WTC11 (cell line): Measurements from ENCODE around the gene SGMS1. TPM values are rescaled to one million over a fixed set of nuclear protein-coding genes. Genes with fewer than 3 reads are reported as not detected.
A peak's percentile ranks its signal among the peaks of the same experiment; 100 is the strongest.

Experiments
- ATAC-seq: fragments of 200-7000 bp; cut with Tn5 transposase; 2 replicates; pipeline ENCODE4 v1.10.0; 2021; ENCODE audit warnings: mild to moderate bottlenecking, moderate library complexity
- CTCF ChIA-PET: fragments of 300-600 bp; sonication (Branson Sonifier 250); formaldehyde crosslinking; loops from one replicate; lab custom pipeline; 2021; ENCODE audit warnings: antibody characterized with exemption; lab: Charles Lee
- POLR2A ChIA-PET: fragments of 350-600 bp; sonication (Branson Sonifier 250); formaldehyde crosslinking; loops from one replicate; lab custom pipeline; 2021; ENCODE audit warnings: antibody characterized with exemption; lab: Charles Lee
- DNase-seq: peaks from one replicate; pipeline ENCODE4 v3.0.0; 2021; ENCODE audit warnings: low spot score
- H3K27ac Mint-ChIP-seq: 2 replicates; pipeline ENCODE4 v1.8.0; 2021; ENCODE audit warnings: mixed read lengths
- H3K27me3 Mint-ChIP-seq: 2 replicates; pipeline ENCODE4 v1.8.0; 2021; ENCODE audit warnings: low read depth, mild to moderate bottlenecking, moderate library complexity, mixed read lengths
- H3K36me3 Mint-ChIP-seq: 2 replicates; pipeline ENCODE4 v1.8.0; 2021; ENCODE audit warnings: mixed read lengths
- H3K4me1 Mint-ChIP-seq: 2 replicates; pipeline ENCODE4 v1.8.0; 2022; ENCODE audit warnings: mixed read lengths
- H3K4me3 Mint-ChIP-seq: 2 replicates; pipeline ENCODE4 v1.8.0; 2021; ENCODE audit warnings: mild to moderate bottlenecking, moderate library complexity, mixed read lengths
- H3K9me3 Mint-ChIP-seq: 2 replicates; pipeline ENCODE4 v1.8.0; 2021; ENCODE audit warnings: mixed read lengths
- EMX1 ChIP-seq: fragments of 250-450 bp; sonication (Bioruptor Pico); IDR thresholded peaks from 2 replicates; pipeline ENCODE4 v1.8.0; 2021; ENCODE audit warnings: mild to moderate bottlenecking
- FOXJ3 ChIP-seq: sonication (generic); formaldehyde crosslinking; IDR thresholded peaks from 2 replicates; pipeline ENCODE4 v1.9.0; 2021; ENCODE audit warnings: missing genetic modification reagents, mild to moderate bottlenecking, borderline replicate concordance
- GABPB1 ChIP-seq: sonication (generic); formaldehyde crosslinking; IDR thresholded peaks from 2 replicates; pipeline ENCODE4 v1.8.1; 2023; ENCODE audit warnings: mild to moderate bottlenecking, missing genetic modification reagents
- GTF2I ChIP-seq: fragments of 250-450 bp; sonication (Bioruptor Pico); conservative IDR thresholded peaks from 2 replicates; pipeline ENCODE4 v1.4.0; 2021; ENCODE audit warnings: mild to moderate bottlenecking
- IRF2 ChIP-seq: sonication (generic); formaldehyde crosslinking; IDR thresholded peaks from 2 replicates; pipeline ENCODE4 v1.8.0; 2022; ENCODE audit warnings: low read depth, missing genetic modification reagents, borderline replicate concordance
- JUN ChIP-seq: sonication (generic); formaldehyde crosslinking; IDR thresholded peaks from 2 replicates; pipeline ENCODE4 v1.8.0; 2023; ENCODE audit warnings: mild to moderate bottlenecking, missing genetic modification reagents
- RORB ChIP-seq: fragments of 250-450 bp; sonication (Bioruptor Pico); IDR thresholded peaks from 2 replicates; pipeline ENCODE4 v1.9.0; 2021; ENCODE audit warnings: mild to moderate bottlenecking
- SMAD4 ChIP-seq: sonication (generic); formaldehyde crosslinking; IDR thresholded peaks from 2 replicates; pipeline ENCODE4 v1.8.0; 2022; ENCODE audit warnings: mild to moderate bottlenecking, missing genetic modification reagents
- TP53 ChIP-seq: sonication (generic); formaldehyde crosslinking; IDR thresholded peaks from 2 replicates; pipeline ENCODE4 v1.8.1; 2023; ENCODE audit warnings: mild to moderate bottlenecking, missing genetic modification reagents
- ZBTB21 ChIP-seq: sonication (generic); formaldehyde crosslinking; IDR thresholded peaks from 2 replicates; pipeline ENCODE4 v1.8.1; 2023; ENCODE audit warnings: mild to moderate bottlenecking, missing genetic modification reagents, borderline replicate concordance
- ZNF263 ChIP-seq: sonication (generic); formaldehyde crosslinking; IDR thresholded peaks from 2 replicates; pipeline ENCODE4 v1.8.1; 2022; ENCODE audit warnings: low read depth, mild to moderate bottlenecking, moderate library complexity, missing genetic modification reagents
- total RNA-seq: library from RNA; stranded (reverse); gene quantifications from 3 replicates; pipeline ENCODE4 v1.2.3, GENCODE V29; 2021
- TF ChIP-seq, protein P1 (sequence below): sonication (generic); formaldehyde crosslinking; IDR thresholded peaks from 2 replicates; pipeline ENCODE4 v1.8.0; 2022; ENCODE audit warnings: missing genetic modification reagents
- TF ChIP-seq, protein P2 (sequence below): sonication (generic); formaldehyde crosslinking; conservative IDR thresholded peaks from 2 replicates; pipeline ENCODE4 v1.8.1; 2022; ENCODE audit warnings: mild to moderate bottlenecking, missing genetic modification reagents
- TF ChIP-seq, protein P3 (sequence below): sonication (generic); formaldehyde crosslinking; IDR thresholded peaks from 2 replicates; pipeline ENCODE4 v1.8.1; 2022; ENCODE audit warnings: missing genetic modification reagents, borderline replicate concordance
- TF ChIP-seq, protein P4 (sequence below): sonication (generic); formaldehyde crosslinking; IDR thresholded peaks from 2 replicates; pipeline ENCODE4 v1.8.0; 2023; ENCODE audit warnings: mild to moderate bottlenecking, missing genetic modification reagents

SGMS1 gene
- total RNA-seq, 1 experiment from 2014 or later, result 13.2 TPM

DNA sequence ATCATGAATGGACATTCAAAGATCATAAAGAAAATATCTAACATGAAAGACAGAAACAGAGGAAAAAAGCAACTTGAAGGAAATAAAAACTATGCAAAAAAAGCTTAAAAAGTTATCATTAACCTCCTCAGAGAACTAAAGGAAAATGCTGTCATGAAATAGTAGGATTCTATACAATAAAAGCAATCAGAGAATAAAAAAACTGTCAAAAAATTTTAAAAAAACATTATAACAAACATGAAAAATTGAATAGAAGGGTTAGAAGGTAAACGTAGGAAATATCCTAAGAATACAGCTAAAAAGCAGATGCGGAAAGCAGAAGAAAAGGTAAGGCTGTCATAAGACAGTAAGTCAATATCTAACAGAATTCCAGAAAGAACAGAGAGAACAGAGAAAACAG, 44.8 kb downstream of the SGMS1 start:
- POLR2A ChIA-PET, result no interaction called here
- no peaks in the 10 kb centered on the region for H3K27me3 Mint-ChIP-seq

DNA sequence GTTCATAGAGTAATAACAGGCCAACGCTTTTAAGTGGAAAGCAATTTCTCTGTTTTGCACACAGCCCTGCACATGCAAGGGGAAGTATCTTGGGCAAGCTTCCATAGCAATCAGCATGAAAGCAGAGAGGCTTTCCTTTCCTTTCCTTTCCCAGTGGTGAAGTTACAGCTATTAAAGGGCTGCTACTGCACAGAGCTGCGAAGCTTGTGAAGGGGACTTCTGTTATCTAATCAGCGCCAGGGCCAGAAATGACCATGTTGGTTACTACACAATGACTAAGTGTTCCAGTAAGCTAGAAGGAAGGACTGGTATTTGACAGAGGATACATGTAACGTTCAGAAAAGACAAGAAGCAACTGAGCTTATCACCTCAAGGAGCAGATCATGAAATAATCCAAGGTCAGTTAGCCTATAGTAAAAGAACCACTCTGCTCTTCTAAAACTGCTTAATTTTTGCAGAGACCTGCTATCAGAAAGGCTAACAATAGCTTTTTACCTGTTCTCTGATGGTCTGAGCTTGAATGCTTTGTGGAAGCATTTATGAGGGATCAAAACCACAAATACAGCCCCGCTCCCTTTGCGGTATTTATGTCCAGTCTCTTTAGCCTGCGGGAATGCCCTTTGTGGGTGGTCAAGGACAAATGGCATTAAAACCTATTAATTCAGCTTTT, 45.9 kb downstream of the SGMS1 start:
- H3K27ac Mint-ChIP-seq, result peak overlapping the region; percentile 25; the same call in 1 of the 2 replicates
- CTCF ChIA-PET, result interaction anchor here (0.6 to 1.1 kb wide), 5 partner anchors 10 to 42 kb away, joined by 3 to 4 read pairs (median 3); no protein-coding TSS in a partner anchor

More for the DNA sequence above, 44.8 kb downstream of the SGMS1 start:
- DNase-seq (no peak), ATAC-seq (no peak)
- Mint-ChIP-seq H3K27ac (no peak overlapping the region), H3K4me1 (peaks cover 73% of the 10 kb centered on the region), H3K4me3 (no peak overlapping the region), H3K36me3 (peaks cover 7% of the 10 kb centered on the region), H3K9me3 (0 out of 2 replicates have a peak, but pooled peaks cover 5% of the 10 kb centered on the region)
- TF ChIP-seq, protein P1, sequence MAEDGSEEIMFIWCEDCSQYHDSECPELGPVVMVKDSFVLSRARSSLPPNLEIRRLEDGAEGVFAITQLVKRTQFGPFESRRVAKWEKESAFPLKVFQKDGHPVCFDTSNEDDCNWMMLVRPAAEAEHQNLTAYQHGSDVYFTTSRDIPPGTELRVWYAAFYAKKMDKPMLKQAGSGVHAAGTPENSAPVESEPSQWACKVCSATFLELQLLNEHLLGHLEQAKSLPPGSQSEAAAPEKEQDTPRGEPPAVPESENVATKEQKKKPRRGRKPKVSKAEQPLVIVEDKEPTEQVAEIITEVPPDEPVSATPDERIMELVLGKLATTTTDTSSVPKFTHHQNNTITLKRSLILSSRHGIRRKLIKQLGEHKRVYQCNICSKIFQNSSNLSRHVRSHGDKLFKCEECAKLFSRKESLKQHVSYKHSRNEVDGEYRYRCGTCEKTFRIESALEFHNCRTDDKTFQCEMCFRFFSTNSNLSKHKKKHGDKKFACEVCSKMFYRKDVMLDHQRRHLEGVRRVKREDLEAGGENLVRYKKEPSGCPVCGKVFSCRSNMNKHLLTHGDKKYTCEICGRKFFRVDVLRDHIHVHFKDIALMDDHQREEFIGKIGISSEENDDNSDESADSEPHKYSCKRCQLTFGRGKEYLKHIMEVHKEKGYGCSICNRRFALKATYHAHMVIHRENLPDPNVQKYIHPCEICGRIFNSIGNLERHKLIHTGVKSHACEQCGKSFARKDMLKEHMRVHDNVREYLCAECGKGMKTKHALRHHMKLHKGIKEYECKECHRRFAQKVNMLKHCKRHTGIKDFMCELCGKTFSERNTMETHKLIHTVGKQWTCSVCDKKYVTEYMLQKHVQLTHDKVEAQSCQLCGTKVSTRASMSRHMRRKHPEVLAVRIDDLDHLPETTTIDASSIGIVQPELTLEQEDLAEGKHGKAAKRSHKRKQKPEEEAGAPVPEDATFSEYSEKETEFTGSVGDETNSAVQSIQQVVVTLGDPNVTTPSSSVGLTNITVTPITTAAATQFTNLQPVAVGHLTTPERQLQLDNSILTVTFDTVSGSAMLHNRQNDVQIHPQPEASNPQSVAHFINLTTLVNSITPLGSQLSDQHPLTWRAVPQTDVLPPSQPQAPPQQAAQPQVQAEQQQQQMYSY (CRISPR knock-in tag), result no peak
- TF ChIP-seq, protein P2, sequence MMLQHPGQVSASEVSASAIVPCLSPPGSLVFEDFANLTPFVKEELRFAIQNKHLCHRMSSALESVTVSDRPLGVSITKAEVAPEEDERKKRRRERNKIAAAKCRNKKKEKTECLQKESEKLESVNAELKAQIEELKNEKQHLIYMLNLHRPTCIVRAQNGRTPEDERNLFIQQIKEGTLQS (CRISPR knock-in tag), result no peak
- TF ChIP-seq, protein P3, sequence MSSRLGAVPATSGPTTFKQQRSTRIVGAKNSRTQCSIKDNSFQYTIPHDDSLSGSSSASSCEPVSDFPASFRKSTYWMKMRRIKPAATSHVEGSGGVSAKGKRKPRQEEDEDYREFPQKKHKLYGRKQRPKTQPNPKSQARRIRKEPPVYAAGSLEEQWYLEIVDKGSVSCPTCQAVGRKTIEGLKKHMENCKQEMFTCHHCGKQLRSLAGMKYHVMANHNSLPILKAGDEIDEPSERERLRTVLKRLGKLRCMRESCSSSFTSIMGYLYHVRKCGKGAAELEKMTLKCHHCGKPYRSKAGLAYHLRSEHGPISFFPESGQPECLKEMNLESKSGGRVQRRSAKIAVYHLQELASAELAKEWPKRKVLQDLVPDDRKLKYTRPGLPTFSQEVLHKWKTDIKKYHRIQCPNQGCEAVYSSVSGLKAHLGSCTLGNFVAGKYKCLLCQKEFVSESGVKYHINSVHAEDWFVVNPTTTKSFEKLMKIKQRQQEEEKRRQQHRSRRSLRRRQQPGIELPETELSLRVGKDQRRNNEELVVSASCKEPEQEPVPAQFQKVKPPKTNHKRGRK (CRISPR knock-in tag), result no peak
- TF ChIP-seq ZNF263 (CRISPR knock-in tag) (no peak), TP53 (CRISPR knock-in tag) (no peak), IRF2 (CRISPR knock-in tag) (no peak), ZBTB21 (CRISPR knock-in tag) (no peak), GABPB1 (CRISPR knock-in tag) (no peak), GTF2I (CRISPR knock-in tag) (no peak), EMX1 (CRISPR knock-in tag) (no peak)
- TF ChIP-seq, protein P4, sequence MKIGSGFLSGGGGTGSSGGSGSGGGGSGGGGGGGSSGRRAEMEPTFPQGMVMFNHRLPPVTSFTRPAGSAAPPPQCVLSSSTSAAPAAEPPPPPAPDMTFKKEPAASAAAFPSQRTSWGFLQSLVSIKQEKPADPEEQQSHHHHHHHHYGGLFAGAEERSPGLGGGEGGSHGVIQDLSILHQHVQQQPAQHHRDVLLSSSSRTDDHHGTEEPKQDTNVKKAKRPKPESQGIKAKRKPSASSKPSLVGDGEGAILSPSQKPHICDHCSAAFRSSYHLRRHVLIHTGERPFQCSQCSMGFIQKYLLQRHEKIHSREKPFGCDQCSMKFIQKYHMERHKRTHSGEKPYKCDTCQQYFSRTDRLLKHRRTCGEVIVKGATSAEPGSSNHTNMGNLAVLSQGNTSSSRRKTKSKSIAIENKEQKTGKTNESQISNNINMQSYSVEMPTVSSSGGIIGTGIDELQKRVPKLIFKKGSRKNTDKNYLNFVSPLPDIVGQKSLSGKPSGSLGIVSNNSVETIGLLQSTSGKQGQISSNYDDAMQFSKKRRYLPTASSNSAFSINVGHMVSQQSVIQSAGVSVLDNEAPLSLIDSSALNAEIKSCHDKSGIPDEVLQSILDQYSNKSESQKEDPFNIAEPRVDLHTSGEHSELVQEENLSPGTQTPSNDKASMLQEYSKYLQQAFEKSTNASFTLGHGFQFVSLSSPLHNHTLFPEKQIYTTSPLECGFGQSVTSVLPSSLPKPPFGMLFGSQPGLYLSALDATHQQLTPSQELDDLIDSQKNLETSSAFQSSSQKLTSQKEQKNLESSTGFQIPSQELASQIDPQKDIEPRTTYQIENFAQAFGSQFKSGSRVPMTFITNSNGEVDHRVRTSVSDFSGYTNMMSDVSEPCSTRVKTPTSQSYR (CRISPR knock-in tag), result no peak
- CTCF ChIA-PET, result interaction anchor here (1.0 kb wide), 1 partner anchor 16 kb away, joined by 4 read pairs; no protein-coding TSS in a partner anchor

DNA sequence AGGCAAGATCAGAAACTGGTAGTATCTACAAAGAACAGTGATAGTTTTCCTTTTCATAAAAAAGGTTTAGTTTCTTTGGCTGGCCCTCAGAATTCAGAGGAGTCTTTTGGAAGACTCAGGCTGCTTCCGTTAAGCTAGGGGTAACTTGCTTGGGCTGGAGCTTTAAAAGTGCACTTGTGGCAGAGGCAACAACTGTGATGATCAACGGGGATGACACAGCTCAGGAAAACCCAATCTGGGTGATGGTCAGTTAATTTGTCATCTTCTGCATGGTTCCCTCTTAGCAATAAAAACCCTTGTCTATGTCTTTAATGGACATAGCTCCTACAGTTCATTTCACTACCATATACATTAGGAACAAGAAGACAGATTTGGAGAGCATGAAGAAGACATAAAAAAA, 46.7 kb downstream of the SGMS1 start:
- H3K9me3 Mint-ChIP-seq, result no peaks in the 10 kb centered on the region
- no peak overlapping the region for H3K4me3 Mint-ChIP-seq
- POLR2A ChIA-PET, result interaction anchor here (0.6 kb wide), 1 partner anchor 7 kb away, joined by 4 read pairs; no protein-coding TSS in a partner anchor
- H3K36me3 Mint-ChIP-seq, result no peaks in the 10 kb centered on the region
- no peaks in the 10 kb centered on the region for H3K27me3 Mint-ChIP-seq
- H3K4me1 Mint-ChIP-seq, result peaks cover 86% of the 10 kb centered on the region
- TF ChIP-seq ZNF263 (CRISPR knock-in tag) (no peak), FOXJ3 (no peak), JUN (CRISPR knock-in tag) (no peak), SMAD4 (no peak), TP53 (CRISPR knock-in tag) (no peak)
- TF ChIP-seq, all 79 proteins: peak for 0
- peak overlapping the region; percentile 38 for H3K27ac Mint-ChIP-seq
- CTCF ChIA-PET, result interaction anchor here (1.0 to 1.1 kb wide), 4 partner anchors 9 to 43 kb away, joined by 3 read pairs; no protein-coding TSS in a partner anchor
- ATAC-seq, result no peak
- no peak for DNase-seq

More for the DNA sequence above, 45.9 kb downstream of the SGMS1 start:
- DNase-seq, result no peak
- Mint-ChIP-seq H3K36me3 (no peaks in the 10 kb centered on the region), H3K4me3 (no peak overlapping the region), H3K9me3 (0 out of 2 replicates have a peak, but pooled peaks cover 5% of the 10 kb centered on the region), H3K27me3 (no peaks in the 10 kb centered on the region), H3K4me1 (peaks cover 83% of the 10 kb centered on the region)
- TF ChIP-seq RORB (CRISPR knock-in tag) (no peak), IRF2 (CRISPR knock-in tag) (no peak)
- POLR2A ChIA-PET, result interaction anchor here (0.6 kb wide), 1 partner anchor 8 kb away, joined by 4 read pairs; no protein-coding TSS in a partner anchor
- peak; percentile 25; the same call in 1 of the 2 replicates for ATAC-seq
